ENCODE results near the gene SDK1.

Gene SDK1

DNA sequence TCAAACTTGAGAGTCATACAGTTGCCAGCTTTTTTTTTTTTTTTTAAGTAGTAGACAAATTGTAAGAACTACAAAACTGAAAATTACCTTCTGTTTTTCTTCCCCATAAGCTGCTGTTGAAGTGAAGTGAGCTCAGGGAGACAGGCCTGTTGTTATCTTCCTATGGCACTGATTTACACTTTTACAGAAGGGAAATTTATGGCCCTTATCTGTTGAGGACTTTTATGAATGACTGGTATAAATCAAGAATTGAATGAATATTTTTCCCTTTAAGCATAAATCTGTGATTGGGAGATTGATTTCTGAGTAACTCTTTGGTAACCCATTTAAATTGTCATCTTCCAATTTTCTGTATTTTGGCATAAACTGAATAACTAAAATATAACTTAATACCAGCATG lies 124.0 kb downstream of the SDK1 start:
- DNase-seq: no peak

DNA sequence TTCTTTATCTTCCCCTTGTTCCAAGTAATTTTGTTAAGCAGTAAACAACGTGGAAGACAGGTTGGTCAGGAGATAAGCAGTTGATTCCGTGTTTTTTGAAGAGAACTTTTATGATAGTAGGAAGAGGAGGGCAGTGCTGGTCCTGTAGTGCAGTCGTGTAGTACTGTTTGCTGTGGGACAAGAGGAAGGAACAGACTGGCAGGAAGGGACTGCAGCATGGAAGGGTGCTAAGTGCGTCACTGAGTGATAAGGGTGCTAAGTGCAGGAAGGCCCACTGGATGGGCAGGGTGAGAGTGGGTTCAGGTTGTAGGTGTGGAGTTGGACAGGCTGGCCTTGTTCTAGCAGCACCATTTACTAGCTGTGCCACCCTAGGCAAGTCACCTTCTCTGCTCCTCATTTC lies 125.0 kb downstream of the SDK1 start:
- no peak for DNase-seq

- DNase-seq: no peak
These were observed 126.9 kb downstream of the SDK1 start for GRCh38 chr7:3427957-3428356.

DNA sequence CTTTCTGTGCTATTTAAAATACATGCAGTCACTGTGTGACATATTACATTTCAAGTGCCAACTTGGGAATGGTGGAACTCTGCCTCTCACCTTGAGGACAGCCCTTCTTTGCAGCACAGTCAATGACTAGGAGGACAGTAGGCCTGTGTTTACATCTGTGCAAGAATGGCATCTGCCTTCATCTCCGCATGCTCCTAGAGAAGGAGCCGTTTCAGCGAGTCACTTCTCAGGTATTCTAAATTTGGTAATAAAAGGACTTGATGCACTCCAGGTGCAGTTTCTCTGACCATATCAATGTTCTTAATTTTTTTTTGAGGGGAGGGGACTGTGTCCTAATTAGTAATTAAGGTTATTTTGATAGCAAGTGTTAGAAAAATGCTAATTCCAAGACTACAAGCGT lies 128.9 kb downstream of the SDK1 start:
- no peak for DNase-seq

- no peak for DNase-seq
These were observed 129.5 kb downstream of the SDK1 start for GRCh38 chr7:3430588-3430987.

DNA sequence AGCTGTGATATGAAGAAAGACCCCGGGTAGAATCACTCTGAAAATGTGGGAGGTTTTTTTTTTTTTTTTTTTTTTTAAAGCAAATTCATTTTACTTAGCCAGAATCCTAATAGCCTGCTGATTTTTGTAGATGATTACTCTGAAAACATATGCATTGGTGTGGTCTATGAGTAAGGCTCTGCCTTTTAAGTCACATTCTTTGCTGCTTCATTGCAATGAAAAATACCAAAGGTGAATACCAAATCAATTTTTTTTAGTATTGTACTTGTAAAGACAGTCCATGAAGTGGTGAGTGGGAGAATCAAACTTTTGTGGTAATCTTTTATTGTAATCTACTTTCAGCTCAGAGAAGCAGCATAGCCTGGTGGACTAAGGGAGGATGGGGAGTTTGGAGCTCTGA lies 130.3 kb downstream of the SDK1 start:
- no peak for DNase-seq

GRCh38 chr7:3432911-3433310 lies 131.9 kb downstream of the SDK1 start:
- DNase-seq: no peak

DNA sequence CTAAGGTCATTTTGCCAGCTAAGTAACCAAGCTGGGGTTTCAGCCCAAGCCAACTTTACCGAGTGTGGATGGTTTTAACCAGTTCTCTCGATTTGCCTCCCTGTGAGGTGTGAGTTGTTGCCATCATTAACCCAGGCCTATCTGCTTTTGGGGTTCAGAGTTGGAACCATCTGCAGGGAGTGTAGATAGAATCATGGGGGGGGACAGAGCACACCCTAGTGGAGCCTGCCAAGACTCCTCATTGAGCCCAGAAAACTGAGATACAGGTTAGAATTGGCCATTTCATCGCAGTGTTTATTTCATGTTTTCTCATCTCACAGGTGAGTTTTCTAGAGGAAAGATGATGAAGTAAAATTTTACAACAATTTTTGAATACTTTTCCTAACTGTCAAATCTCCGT lies 133.6 kb downstream of the SDK1 start:
- DNase-seq: no peak

DNA sequence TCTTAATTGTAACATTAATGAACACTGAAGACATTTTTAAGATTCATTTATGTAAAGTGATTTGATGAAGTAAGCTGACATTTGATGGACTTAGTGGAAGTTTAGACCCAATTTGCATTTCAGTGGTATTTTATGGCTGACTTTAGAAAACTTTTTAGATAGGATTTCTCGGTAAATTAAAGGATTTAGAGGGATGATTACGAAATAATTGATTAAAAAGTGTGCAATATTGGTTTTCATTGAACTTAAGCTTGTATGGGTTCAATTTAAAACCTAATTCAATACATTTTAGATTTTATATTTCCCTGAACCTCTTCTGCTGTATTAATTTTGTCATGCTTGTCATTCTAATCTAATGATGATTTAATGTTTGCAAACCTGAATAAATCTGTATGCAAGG lies 135.1 kb downstream of the SDK1 start:
- DNase-seq: no peak

- no peak for DNase-seq
These were observed 135.7 kb downstream of the SDK1 start for GRCh38 chr7:3436746-3437145.

- DNase-seq: no peak
These were observed 136.4 kb downstream of the SDK1 start for GRCh38 chr7:3437467-3437866.

DNA sequence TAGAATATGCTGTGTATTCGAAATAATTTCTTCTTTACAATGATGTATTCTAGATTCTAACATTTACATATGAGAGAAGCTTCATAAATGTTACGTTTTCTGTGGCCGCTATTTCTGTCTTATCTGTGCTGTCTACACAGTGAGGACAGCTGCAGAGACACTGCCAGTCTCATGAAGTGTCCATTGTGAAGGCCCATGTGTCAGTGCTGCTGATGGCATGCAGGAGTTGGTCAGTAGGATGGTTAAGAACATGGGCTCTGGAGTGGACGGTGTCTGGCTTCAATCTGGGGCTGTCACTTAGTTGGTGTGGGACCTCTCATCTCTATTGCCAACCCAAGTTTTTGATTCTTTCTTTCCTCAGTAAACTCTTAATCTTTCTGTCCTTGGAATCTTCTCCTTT lies 137.3 kb downstream of the SDK1 start:
- DNase-seq: no peak

DNA sequence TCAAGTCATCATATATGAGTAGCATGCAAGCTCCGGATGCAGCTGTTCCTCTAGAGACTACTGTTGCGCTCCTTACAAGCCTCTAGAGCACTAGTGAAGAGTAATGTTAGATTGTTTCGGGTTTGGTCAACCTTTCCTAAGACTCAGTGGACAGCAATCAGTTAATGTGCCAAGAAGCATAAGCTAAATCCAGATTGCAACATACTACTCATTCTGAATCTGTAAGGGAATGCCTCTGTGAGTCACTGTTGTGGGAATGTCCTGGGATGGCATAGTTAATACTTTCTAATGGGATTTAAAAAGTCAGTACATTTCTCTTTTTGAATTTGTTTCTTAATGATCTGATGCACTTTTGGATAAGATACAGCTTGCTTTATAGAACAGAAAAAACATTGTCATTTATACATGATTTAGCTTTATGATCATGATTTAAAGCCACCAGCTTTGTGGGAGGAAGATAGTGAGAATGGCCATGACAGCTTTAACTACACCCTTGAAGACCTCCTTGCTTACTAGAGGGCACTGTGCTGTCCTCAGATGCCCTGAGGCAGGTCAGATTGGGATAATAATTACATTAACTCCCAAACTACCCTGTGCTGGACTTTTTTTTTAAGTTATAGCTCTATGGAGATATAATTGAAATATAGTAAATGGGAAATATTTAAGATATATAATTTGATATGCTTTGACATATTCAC lies 138.4 kb downstream of the SDK1 start:
- DNase-seq: no peak

GRCh38 chr7:3440509-3440908 lies 139.5 kb downstream of the SDK1 start:
- DNase-seq: no peak

DNA sequence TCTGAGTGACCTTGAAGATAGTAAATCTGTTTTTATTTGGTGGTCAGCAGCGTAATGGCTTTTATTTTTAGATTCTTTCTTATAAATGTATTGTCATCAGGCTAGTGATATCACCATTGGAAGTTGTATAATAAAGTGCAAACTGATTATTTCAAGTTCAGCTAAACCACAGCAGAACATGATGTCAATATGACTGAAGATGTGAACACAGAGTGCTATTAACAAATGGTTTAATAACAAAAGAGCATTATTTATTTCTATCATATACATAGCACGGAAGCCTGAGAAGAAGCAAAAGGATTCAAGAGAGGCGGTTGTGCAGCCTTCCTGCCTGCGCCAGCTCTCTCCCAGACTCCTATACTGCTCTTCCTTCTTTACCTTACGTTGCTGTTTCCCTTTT lies 142.7 kb downstream of the SDK1 start:
- DNase-seq: no peak

GRCh38 chr7:3446786-3447185 lies 145.7 kb downstream of the SDK1 start:
- no peak for DNase-seq

DNA sequence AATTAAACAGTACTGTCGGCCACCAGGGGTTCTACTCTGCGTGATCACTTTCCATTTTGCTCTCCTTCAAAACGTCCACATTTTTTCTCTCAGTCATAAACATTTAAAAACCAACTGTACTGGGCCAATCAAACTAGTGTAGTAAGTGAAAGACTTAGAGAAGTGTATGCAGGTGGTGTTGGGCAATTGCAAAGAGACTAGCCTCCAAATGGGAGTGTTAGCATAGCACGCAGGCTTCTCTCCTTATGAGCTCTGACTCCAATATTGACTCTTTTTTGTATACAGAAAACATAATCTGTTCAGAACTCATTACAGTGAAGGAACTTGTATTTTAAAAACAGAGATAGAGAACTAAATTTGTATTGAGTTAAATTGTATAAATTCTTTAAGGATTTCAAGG lies 150.6 kb downstream of the SDK1 start:
- no peak for DNase-seq

GRCh38 chr7:3453398-3453797 lies 152.3 kb downstream of the SDK1 start:
- DNase-seq: no peak

- DNase-seq: no peak
These were observed 154.9 kb downstream of the SDK1 start for GRCh38 chr7:3455806-3456595.

DNA sequence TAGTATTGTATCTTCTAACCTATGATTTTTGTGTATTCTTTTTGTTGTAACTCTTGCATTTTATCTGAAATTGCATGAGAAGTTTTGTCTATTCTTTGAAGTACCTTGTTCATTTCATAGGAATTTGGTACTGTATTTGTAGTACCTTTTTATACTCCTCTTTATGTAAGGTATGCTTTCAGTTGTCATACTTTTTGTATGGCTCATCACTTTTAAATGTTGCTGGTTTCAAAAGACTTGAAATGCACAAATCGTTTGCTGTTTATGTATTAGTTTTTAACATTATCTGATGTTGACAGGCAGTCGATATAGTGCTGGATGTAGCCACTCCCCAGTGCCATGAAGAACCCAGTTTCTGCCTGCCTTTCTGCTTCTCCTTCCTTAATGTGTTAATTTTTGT lies 158.1 kb downstream of the SDK1 start:
- no peak for DNase-seq

GRCh38 chr7:3461923-3462322 lies 160.9 kb downstream of the SDK1 start:
- no peak for DNase-seq

- no peak for DNase-seq
These were observed 162.6 kb downstream of the SDK1 start for GRCh38 chr7:3463696-3464095.

DNA sequence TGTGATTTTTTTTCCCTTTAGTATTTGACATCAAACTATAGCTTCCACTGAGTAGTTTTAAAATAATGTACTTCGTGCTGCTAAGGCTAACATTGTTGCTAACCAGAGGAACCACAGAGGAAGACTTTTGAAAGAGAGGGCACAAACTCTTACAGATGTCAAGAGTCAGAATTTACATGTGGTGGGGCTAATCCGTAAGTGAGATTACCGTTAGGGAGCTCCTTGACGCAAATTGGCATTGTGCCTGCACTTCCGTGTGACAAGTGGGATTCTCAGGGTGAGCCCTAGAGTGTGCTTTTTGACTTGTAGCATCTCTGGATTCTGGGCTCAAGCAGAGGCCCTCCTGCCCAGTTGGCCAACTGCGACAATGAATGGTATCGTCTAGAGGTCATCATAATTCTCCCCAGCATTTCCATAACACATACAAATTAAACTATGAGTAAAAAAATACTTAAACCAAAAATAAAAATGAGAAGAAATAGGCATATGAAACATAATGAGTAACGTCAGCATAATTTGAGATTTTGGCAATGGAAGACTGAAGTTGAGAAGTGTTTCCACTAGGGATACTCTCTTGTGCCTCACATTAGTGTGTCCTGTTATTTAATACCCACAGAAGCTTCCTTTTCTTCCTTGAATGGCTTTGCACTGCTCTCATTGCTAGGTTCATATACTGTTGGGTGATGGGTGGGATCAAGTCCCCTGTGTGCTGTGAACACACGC lies 164.0 kb downstream of the SDK1 start:
- DNase-seq: no peak

GRCh38 chr7:3466261-3466660 lies 165.2 kb downstream of the SDK1 start:
- DNase-seq: no peak
